Inflammatory macrophage (primary cell): ENCODE data around the gene RPH3AL.
A peak's percentile ranks its signal among the peaks of the same experiment; 100 is the strongest.

Experiments
- DNase-seq, 2 donors: peaks; one replicate each; pipeline ENCODE4 v3.0.0-alpha.2; 2020 to 2022

Gene RPH3AL

DNA sequence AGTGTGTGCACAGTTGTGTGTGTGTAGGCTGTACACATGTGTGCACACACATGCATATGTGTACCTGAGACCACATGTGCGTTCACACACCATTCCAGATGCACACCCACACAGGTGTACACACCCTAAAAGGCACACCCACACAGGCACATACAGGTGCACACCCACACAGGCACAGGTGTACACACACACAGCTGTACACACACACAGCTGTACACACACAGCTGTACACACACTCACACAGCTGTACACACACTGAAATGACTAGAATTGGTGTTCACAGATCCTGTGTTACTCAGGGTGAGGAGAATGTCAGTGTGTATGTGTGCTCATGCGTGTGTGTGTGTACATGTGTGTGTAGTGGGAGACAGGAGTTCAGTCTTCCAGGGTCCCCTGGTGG lies 155.3 kb downstream of the RPH3AL start:
- DNase-seq = no peak

- DNase-seq = peak; percentile 2 to 7
These were observed 157.6 kb downstream of the RPH3AL start for GRCh38 chr17:194828-195602.

DNA sequence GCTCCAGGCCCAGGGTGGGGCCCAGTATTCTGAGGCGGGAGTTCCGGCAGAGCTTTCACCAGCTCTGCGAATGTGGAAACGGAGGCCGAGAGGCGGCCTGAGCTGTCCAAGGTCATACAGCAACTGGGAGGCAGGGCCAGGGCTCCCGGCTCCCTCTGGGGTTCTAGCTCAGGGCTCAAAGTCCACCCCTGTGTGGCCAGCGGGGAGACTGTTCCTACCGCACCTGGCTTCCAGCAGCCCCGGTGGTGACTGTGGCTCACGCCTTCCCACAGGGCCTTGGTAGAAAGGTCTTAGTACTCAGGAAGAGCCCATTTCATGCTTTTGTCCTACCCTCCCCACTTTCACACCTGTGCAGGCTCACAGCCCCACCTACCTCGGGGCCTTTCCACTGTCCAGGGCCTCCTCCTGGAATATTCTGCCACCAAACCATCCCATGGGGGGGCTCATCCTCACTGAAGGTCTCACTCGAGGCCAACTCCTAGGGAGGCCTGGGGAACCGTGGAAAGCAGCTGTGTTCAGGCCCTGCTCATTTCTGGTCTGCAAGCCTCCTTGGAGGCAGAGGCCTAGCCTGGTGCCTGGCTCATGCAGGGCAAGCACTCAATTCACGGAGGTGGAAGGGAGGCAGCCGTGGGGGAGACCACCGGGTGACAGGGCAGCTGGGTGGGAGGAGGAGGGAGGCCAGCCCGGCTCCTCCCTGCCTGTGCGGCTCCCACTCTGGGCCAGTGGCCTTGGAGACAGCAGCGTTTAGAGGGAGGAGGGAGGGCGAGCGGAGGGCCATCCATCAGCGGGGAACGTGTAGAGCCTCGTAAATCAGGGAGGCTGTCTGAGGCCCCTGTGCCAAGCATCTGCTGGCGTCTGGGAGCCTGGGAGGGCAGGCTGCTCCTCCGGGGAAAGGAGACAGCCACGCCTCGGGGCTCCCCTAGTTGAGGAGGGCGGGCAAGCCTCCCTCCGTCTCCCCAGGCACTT lies 158.5 kb downstream of the RPH3AL start:
- DNase-seq = no peak

GRCh38 chr17:193426-193810 lies 159.2 kb downstream of the RPH3AL start:
- DNase-seq = no peak

DNA sequence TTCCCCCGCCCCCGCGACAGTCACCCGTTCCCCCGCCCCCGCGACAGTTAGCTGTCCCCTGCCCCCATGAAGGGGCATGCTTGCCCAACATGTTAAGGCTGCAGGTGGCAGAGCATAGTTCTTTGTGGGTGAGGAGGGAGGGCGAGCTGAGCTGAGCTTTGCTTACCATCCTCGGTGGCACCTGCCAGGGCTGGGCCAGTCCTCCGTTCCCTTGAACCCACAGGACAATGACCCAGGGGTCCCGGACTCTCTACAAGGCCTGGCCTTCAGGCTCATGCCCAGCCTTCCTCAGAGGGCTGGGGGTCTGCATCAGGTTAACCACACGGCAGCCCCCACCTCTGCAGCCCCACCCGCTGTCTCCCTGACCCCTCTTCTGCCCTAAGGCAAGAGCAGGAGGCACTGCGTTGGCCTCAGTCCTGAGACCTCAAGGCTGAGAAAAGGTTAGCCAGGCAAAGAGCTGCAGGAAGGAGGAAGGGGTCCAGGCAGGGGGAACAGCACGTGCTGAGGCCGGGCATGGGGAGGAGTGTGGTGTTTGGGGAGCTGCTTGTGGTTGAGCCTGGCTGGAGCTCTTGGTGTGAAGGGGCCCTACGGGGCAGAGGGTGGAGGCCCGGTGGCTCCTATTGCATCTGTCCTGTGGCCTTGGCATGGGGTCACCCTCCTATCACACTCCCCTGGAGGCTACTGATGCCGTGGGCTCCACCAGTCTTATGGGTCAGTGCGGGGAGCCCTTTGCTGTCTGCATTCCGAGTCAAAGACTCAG lies 159.8 kb downstream of the RPH3AL start:
- no peak for DNase-seq

- DNase-seq = no peak
These were observed 163.2 kb downstream of the RPH3AL start for GRCh38 chr17:189444-189843.

GRCh38 chr17:187130-187529 lies 165.5 kb downstream of the RPH3AL start:
- DNase-seq = no peak

GRCh38 chr17:185445-186138 lies 167.0 kb downstream of the RPH3AL start:
- no peak for DNase-seq

DNA sequence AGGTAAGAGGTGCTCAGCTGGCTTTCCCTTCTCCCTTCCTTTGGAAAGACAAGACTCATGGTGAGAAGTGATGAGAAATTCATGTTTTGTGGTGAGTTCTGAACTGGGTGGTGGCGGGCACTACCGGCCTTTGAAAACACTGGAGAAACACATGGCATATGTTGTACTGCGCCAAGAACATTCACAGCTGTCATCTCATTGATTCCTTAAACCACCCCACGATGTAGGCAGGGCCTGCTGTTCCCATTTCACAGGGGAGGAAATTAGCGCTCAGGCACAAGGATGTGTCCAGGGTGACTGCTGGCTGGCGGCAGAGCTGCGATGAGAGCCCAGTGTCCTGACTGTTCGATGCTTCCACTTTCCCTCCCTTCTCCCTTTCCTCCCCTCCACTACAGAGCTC lies 169.6 kb downstream of the RPH3AL start:
- no peak for DNase-seq

DNA sequence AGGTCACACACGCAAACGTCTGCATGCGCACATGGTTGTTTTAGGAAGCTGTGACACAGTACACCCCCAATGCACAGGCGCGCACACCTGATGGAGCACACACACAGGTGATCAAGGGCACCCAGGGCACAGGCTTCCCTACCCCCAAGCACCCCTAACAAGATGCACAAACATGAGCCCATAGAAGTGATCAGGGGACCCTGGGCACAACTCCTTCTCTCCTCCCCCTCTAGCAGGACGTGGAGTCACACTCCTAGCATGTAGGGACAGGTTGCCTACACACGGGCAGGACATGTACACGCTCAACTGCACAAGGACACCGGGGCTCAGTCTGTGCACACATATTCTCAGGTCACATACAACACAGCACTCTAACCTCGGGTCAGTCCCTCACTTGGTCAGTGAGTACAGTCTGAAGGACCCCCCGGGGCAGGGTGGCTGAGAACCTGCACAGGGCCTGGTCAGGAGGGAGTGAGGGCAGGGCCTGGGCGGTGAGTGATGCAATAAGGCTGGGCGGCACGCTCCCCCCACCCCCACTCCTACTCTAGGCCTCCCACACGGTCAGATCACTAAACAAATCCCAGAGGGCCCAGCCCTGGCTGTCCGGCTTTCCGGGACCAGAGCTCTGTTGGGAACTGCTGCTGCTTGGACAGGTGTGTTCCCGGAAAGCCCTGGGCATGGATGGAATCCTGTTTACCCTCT lies 170.4 kb downstream of the RPH3AL start:
- no peak for DNase-seq

DNA sequence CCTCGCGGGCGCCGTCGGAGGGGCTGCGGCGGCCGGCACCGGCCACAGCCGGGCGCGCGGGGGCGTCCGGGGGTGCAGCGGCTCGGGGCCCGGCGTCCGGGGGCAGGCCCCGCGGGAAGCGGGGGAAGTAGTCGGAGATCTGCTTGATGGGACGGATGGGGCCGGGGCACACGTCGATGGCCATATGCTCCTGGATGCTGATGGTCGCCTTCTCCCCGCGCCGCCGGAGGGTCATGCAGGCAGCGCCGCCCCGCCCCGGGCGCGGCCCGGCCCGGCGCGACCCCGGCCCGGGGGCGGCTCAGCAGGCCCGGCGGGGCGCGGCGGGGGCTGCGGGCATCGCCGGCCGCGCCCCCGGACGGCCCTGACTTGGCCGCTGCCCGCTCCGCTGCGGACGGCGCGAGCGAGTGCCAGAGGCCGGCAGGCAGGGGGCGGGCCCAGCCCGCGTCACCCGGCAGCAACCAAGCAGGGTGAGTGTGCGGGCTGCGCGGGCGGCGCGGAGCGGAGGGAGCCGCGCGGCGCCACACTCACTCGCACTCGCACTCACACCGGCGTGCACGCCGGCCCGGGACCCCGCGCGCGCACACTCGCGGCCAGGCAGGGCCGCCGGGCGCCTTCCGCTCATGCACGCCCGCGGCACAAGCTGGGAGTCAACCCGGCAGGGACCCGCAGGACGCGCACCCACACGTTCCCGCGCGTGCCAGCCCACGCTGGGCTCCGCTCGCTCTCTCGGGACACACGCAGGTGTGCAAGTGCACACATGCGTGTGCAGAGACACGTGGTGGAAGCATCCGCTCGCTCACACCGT lies 171.2 kb downstream of the RPH3AL start, which contains the start of gene DOC2B:
Gene DOC2B, minus strand, starts transcription at position 406 of the 805 bp plus-strand sequence. Its CDS starts 171 bp downstream, at position 235.
- peak in 1 of 2 donors; percentile 50 for DNase-seq

DNA sequence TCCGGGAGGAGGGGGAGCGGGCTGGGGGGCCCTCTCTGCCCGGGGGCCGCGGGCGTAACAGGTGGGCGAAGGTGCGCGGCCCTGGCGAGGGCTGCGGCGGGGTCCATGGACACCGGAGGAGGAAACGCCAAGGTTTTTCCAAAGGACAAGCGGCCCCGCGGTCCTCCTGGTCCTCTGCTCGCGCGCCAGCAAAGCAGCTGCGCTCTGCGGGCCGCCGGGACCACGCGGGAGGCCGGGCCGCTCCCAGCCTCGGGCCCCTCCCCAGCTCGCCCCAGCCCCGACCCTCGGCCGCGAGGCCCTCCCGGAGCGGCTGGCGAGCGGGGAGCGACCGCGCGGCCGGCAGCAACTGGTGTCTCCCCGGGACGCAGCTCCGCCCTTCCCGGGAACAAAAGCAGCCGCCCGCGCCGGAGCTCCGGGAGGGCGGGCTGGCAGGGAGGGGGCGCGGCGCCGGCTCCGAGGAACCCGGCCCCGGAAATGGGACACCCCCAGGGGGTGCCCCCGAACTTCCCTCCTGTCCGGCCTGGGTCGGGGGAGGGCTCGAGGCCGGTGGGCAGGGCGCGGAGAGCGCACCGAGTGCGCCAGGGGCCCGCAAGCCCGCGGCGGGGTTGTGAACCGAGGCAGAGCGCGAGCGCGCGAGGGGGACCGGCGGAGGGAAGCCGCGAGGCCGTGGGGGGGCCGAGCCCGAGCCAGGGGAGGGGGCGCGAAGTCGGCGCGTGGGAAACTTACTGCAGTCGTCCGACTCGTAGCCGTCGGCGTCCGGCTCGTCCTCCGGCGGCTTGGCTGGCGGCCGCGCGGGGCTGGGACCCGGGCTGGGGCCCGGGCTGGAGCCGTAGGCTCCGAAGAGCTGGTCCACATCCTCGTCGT lies 172.0 kb downstream of the RPH3AL start:
- no peak for DNase-seq

DNA sequence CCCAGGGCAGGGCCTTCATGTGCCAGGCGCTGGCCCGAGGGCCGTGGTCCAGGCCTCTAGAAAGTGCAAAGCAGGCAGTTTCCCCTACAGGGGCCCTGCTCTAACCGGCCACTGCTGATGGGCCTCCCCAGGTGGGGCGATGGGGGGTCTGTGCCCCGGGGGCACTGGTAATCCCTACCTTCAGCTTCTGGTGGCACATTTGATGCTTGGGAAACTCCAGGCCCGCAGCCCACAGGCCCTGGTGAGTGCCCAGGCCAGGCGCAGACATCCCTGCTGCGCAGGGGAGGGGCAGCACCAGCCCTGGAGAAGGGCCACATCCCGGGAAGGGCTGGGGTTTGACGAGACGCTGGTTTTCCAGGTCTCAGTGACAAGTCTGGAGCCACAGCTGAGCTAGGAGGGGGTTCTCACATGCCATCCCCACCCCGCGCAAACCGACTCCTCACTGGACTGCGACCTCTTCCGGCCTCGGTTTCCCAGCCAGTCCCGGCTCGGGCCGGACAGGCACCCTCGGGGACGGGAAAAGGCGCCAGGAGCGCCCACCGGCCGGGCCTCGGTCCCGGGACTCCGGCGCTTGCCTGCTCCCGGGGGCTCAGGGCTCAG lies 172.7 kb downstream of the RPH3AL start:
- no peak for DNase-seq

- no peak for DNase-seq
These were observed 173.6 kb downstream of the RPH3AL start for GRCh38 chr17:179066-179432.

- DNase-seq = no peak
These were observed 174.1 kb downstream of the RPH3AL start for GRCh38 chr17:178292-179065.

- no peak for DNase-seq
These were observed 174.8 kb downstream of the RPH3AL start for GRCh38 chr17:177762-178161.

DNA sequence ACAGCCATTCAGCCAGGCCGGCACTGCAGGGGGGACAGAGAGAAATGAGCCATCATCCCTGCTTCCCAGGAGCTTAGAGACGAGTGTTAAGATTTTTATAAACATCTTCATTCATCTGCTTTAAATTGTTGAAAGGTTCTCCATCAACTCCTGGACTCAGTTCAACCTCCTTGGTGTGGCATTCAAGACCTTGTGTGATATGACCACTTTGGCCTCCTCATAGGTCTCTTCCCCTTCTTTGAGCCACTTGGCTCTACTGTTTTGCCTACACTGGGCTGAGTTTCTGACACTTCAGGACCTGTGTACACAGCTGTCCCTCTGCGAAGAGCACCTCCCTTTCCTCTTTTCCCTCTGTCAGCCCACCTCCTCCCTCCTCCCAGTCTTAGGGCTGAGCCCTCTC lies 175.5 kb downstream of the RPH3AL start:
- no peak for DNase-seq

GRCh38 chr17:173166-173911 lies 179.3 kb downstream of the RPH3AL start:
- DNase-seq = no peak
